Activated naive CD4-positive, alpha-beta T cell treated with anti-CD3 and anti-CD28 coated beads for 36 hours (primary cell): Measurements from ENCODE around the gene HIVEP2. TPM values are rescaled to one million over a fixed set of nuclear protein-coding genes. Genes with fewer than 3 reads are reported as not detected.

Experiments
- CTCF ChIA-PET: fragments of 350-600 bp; sonication (Branson Sonifier 250); formaldehyde crosslinking; loops from one replicate; lab custom pipeline; 2021; ENCODE audit warnings: antibody characterized with exemption; lab: Charles Lee
- DNase-seq: peaks from one replicate; pipeline ENCODE4 v3.0.0-alpha.2; 2020
- H3K27ac Mint-ChIP-seq: one replicate; pipeline ENCODE4 v1.8.0; 2021; ENCODE audit warnings: mild to moderate bottlenecking, mixed read lengths
- H3K27me3 Mint-ChIP-seq: one replicate; pipeline ENCODE4 v1.8.0; 2021; ENCODE audit warnings: low read depth, mixed read lengths
- H3K36me3 Mint-ChIP-seq: one replicate; pipeline ENCODE4 v1.8.0; 2021; ENCODE audit warnings: low read depth, mixed read lengths
- H3K4me1 Mint-ChIP-seq: one replicate; pipeline ENCODE4 v1.8.0; 2021; ENCODE audit warnings: low read depth, mixed read lengths
- H3K4me3 Mint-ChIP-seq: one replicate; pipeline ENCODE4 v1.8.0; 2021; ENCODE audit warnings: mild to moderate bottlenecking, moderate library complexity, mixed read lengths
- H3K9me3 Mint-ChIP-seq: one replicate; pipeline ENCODE4 v1.8.0; 2021; ENCODE audit warnings: mixed read lengths
- intact Hi-C: fragments of 100-400 bp; cut with micrococcal nuclease; formaldehyde crosslinking; loops from one replicate; pipeline ENCODE4 v1.15.1; 2023
- total RNA-seq, 2 experiments: library from RNA; stranded (reverse); gene quantifications; one replicate each; pipeline ENCODE4 v1.2.3, GENCODE V29; 2021

HIVEP2 gene
- total RNA-seq, 2 experiments from 2014 or later = 22.0 to 24.1 TPM

GRCh38 chr6:142784344-142784743 lies 160.6 kb downstream of the HIVEP2 start:
- CTCF ChIA-PET = no interaction called here
- H3K4me1 Mint-ChIP-seq = peaks cover 71% of the 10 kb centered on the region
- no peaks in the 10 kb centered on the region for H3K9me3 Mint-ChIP-seq
- intact Hi-C loops = loop anchor here (5.0 kb wide), 1 partner anchor 243 kb away; no protein-coding TSS in a partner anchor
- H3K4me3 Mint-ChIP-seq = no peak overlapping the region
- peak overlapping the region; percentile 76 for H3K27ac Mint-ChIP-seq
- no peaks in the 10 kb centered on the region for H3K27me3 Mint-ChIP-seq
- peaks cover 15% of the 10 kb centered on the region for H3K36me3 Mint-ChIP-seq
- DNase-seq = peak; percentile 50

DNA sequence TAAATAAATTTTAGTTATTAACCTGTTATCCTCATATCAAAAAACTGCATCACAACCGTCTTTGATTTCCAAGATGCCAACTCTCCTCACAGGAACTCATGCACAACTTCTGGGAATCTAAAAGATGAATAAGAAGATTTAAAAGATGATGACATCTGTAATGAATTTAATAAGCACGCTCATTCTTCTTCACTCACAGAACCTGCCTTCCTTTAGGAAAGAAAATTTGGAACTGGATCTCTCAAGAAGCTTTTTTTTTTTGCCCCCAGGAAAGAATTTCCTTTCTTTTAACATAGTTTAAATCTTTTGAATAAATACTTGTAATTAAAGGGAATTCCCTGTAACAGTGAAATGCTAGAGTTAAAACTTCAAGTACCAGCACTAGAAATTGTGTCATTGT lies 161.5 kb downstream of the HIVEP2 start:
- CTCF ChIA-PET = no interaction called here
- peaks cover 68% of the 10 kb centered on the region for H3K4me1 Mint-ChIP-seq

GRCh38 chr6:142781129-142781528 lies 163.8 kb downstream of the HIVEP2 start:
- CTCF ChIA-PET = no interaction called here
- H3K4me1 Mint-ChIP-seq = peaks cover 55% of the 10 kb centered on the region
- intact Hi-C loops = loop anchor here (5.0 kb wide), 1 partner anchor 246 kb away; no protein-coding TSS in a partner anchor

More for the DNA sequence above, 161.5 kb downstream of the HIVEP2 start:
- H3K27me3 Mint-ChIP-seq = no peaks in the 10 kb centered on the region
- peak overlapping the region; percentile 26 for H3K27ac Mint-ChIP-seq
- H3K4me3 Mint-ChIP-seq = no peak overlapping the region
- H3K36me3 Mint-ChIP-seq = peaks cover 20% of the 10 kb centered on the region
- DNase-seq = no peak
- intact Hi-C loops = loop anchor here (5.0 kb wide), 1 partner anchor 244 kb away; no protein-coding TSS in a partner anchor
- no peaks in the 10 kb centered on the region for H3K9me3 Mint-ChIP-seq

DNA sequence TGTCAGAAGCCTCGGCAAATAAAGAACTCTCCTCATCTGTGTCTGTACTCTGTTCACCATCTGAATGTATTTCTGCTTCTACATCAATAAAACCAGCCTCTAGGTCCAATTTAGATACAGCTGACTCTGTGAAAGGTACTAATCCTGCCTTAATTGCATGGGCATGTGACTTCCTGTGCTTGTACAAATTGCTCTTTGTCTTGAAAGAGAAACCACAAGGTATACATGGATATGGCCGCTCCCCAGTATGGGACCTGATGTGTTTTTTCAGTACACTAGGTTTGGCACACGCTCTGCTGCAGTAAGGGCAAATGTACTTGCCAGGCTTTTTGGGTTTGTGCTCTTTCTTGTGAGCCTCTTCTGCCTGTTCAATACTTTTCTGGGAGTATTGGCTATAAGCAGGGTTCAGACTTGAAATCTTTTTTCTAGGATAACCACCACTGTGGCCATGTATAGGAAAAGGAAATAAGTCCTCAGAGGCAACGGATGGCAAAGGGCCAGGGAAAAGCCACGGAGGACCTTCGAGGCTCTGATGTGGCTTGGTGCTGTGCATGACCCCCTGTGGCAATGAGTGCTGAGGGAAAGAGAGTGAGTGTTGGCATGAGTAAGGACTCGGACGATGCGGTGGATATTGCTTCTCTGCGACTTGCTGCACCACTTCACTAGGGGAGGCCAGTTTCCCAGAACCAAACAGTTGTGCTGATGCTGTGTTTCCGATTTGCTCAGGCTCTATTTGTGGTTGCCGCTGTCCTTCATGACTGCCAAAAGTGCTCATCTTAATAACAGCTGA lies 170.9 kb downstream of the HIVEP2 start:
- CTCF ChIA-PET = interaction anchor here (0.6 kb wide), 1 partner anchor 718 kb away, joined by 3 read pairs; no protein-coding TSS in a partner anchor
- Mint-ChIP-seq H3K4me3 (no peak overlapping the region), H3K27me3 (no peaks in the 10 kb centered on the region), H3K4me1 (peaks cover 59% of the 10 kb centered on the region), H3K36me3 (peaks cover 56% of the 10 kb centered on the region), H3K27ac (peak overlapping the region; percentile 79), H3K9me3 (no peaks in the 10 kb centered on the region)
- intact Hi-C loops = loop anchor here (1.0 to 5.0 kb wide), 5 partner anchors 28 to 207 kb away; partner anchors contain the start of gene HIVEP2
- peak; percentile 46 for DNase-seq

More at GRCh38 chr6:142781129-142781528, 163.8 kb downstream of the HIVEP2 start:
- Mint-ChIP-seq H3K9me3 (no peaks in the 10 kb centered on the region), H3K27me3 (no peaks in the 10 kb centered on the region), H3K27ac (peak overlapping the region; percentile 54), H3K36me3 (peaks cover 14% of the 10 kb centered on the region), H3K4me3 (no peak overlapping the region)
- DNase-seq = no peak

- H3K27me3 Mint-ChIP-seq = no peaks in the 10 kb centered on the region
- DNase-seq = peak; percentile 62
- peaks cover 61% of the 10 kb centered on the region for H3K4me1 Mint-ChIP-seq
- H3K27ac Mint-ChIP-seq = peak overlapping the region; percentile 79
- no peaks in the 10 kb centered on the region for H3K9me3 Mint-ChIP-seq
- CTCF ChIA-PET = interaction anchor here (0.6 to 0.7 kb wide), 2 partner anchors 53 to 719 kb away, joined by 3 read pairs; no protein-coding TSS in a partner anchor
- H3K36me3 Mint-ChIP-seq = peaks cover 55% of the 10 kb centered on the region
- H3K4me3 Mint-ChIP-seq = no peak overlapping the region
- intact Hi-C loops = loop anchor here (1.0 to 5.0 kb wide), 5 partner anchors 29 to 206 kb away; partner anchors contain the start of gene HIVEP2
Observed at GRCh38 chr6:142773324-142773723, 171.7 kb downstream of the HIVEP2 start.

DNA sequence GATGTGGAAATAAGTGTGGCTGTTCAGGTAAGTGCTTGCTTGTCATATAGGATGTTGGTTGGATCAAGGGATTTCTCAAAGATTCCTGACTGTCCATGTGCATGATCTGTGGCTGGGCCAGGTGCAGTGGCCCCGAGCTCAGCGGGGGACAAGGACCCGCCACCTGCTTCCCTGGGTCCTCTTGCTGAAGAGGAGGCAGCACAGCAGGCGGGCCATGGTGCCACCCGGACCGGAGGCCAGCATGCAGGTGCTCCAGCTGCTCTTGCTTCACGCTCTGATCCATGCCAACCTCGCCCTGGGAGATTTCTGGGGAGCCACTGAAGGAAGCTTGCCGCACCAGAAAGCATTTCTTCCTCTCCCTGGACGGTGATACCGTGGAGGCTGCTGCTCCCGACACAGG lies 173.8 kb downstream of the HIVEP2 start:
- no peak for DNase-seq
- Mint-ChIP-seq H3K9me3 (no peaks in the 10 kb centered on the region), H3K4me3 (no peak overlapping the region), H3K27ac (peak overlapping the region; percentile 61), H3K27me3 (no peaks in the 10 kb centered on the region), H3K36me3 (peaks cover 71% of the 10 kb centered on the region), H3K4me1 (peaks cover 69% of the 10 kb centered on the region)
- intact Hi-C loops = loop anchor here (5.0 kb wide), 2 partner anchors 176 to 204 kb away; partner anchors contain the start of gene HIVEP2
- CTCF ChIA-PET = no interaction called here

GRCh38 chr6:142765306-142765705 lies 179.7 kb downstream of the HIVEP2 start:
- intact Hi-C loops = no loop called here
- peaks cover 42% of the 10 kb centered on the region for H3K4me1 Mint-ChIP-seq
- H3K9me3 Mint-ChIP-seq = no peaks in the 10 kb centered on the region
- H3K27ac Mint-ChIP-seq = no peak overlapping the region
- CTCF ChIA-PET = no interaction called here
- DNase-seq = no peak
- peaks cover 53% of the 10 kb centered on the region for H3K36me3 Mint-ChIP-seq
- no peak overlapping the region for H3K4me3 Mint-ChIP-seq
- H3K27me3 Mint-ChIP-seq = no peaks in the 10 kb centered on the region

GRCh38 chr6:142764311-142764710 lies 180.7 kb downstream of the HIVEP2 start:
- no peak for DNase-seq
- Mint-ChIP-seq H3K4me3 (no peak overlapping the region), H3K36me3 (peaks cover 53% of the 10 kb centered on the region), H3K27ac (no peak overlapping the region), H3K27me3 (no peaks in the 10 kb centered on the region), H3K4me1 (peaks cover 34% of the 10 kb centered on the region), H3K9me3 (no peaks in the 10 kb centered on the region)
- CTCF ChIA-PET = interaction anchor here (0.6 kb wide), 1 partner anchor 182 kb away, joined by 3 read pairs; no protein-coding TSS in a partner anchor
- intact Hi-C loops = no loop called here

- H3K27me3 Mint-ChIP-seq = no peaks in the 10 kb centered on the region
- no peaks in the 10 kb centered on the region for H3K9me3 Mint-ChIP-seq
- peaks cover 31% of the 10 kb centered on the region for H3K4me1 Mint-ChIP-seq
- CTCF ChIA-PET = no interaction called here
- intact Hi-C loops = no loop called here
- no peak overlapping the region for H3K27ac Mint-ChIP-seq
- no peak overlapping the region for H3K4me3 Mint-ChIP-seq
- H3K36me3 Mint-ChIP-seq = peaks cover 56% of the 10 kb centered on the region
- DNase-seq = no peak
Observed at GRCh38 chr6:142763205-142763604, 181.8 kb downstream of the HIVEP2 start.

DNA sequence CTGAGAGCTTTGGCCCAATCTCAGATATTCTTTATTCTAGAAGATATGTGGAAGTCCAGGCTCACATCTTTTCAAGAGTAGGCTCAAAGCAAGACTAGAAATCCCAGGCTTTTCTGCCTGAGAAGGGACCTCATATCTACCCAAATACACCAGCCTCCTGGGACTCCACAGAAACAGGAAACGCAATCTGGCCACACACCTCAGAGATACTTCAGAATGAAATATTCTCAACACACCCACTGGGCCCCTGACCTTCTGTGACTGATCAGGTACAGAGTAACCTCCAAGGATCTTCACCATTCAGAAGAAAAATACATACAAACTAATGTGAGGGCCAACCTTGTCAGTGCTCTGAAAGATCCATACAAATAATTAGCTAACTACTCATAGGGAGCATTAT lies 183.2 kb downstream of the HIVEP2 start:
- Mint-ChIP-seq H3K27me3 (no peaks in the 10 kb centered on the region), H3K27ac (peak overlapping the region; percentile 3), H3K36me3 (peaks cover 53% of the 10 kb centered on the region), H3K9me3 (no peaks in the 10 kb centered on the region), H3K4me3 (no peak overlapping the region), H3K4me1 (peaks cover 28% of the 10 kb centered on the region)
- CTCF ChIA-PET = no interaction called here
- DNase-seq = no peak
- intact Hi-C loops = no loop called here

DNA sequence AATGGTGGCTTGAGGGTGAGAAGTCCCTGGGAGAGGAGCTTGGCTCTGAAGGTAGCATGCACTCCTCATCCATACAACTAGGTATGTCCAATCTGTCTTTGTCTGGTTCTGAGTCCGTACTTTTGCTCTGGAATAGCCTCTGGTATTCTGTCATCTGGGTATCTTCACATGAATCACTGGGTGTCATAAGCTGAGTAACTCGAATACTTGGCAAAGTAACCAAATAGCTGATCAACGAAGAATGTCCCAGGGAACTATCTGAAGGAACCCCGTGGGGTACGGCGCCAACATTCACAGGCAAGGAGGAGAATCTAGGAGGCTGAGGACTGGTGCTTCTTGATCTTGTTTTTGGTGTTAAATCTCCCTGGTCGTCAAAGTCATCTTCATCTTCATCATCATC lies 184.8 kb downstream of the HIVEP2 start:
- no peaks in the 10 kb centered on the region for H3K9me3 Mint-ChIP-seq
- H3K27ac Mint-ChIP-seq = no peak overlapping the region
- H3K4me3 Mint-ChIP-seq = no peak overlapping the region
- CTCF ChIA-PET = no interaction called here
- DNase-seq = no peak
- peaks cover 36% of the 10 kb centered on the region for H3K4me1 Mint-ChIP-seq
- intact Hi-C loops = no loop called here
- no peaks in the 10 kb centered on the region for H3K27me3 Mint-ChIP-seq
- peaks cover 65% of the 10 kb centered on the region for H3K36me3 Mint-ChIP-seq

GRCh38 chr6:142758629-142759025 lies 186.3 kb downstream of the HIVEP2 start:
- no peak for DNase-seq
- H3K4me1 Mint-ChIP-seq = peaks cover 39% of the 10 kb centered on the region
- CTCF ChIA-PET = interaction anchor here (0.6 kb wide), 1 partner anchor 55 kb away, joined by 3 read pairs; no protein-coding TSS in a partner anchor
- H3K9me3 Mint-ChIP-seq = no peaks in the 10 kb centered on the region
- no peak overlapping the region for H3K4me3 Mint-ChIP-seq
- H3K27me3 Mint-ChIP-seq = no peaks in the 10 kb centered on the region
- intact Hi-C loops = no loop called here
- H3K27ac Mint-ChIP-seq = no peak overlapping the region
- H3K36me3 Mint-ChIP-seq = peaks cover 60% of the 10 kb centered on the region
